Ascending aorta (tissue), 2 donors: ENCODE data around the gene SDE2. TPM values are rescaled to one million over a fixed set of nuclear protein-coding genes. Genes with fewer than 3 reads are reported as not detected.

Experiments
- DNase-seq, 2 donors: peaks; one replicate each; pipeline ENCODE4 v3.0.0-alpha.2; 2019; ENCODE audit warnings: low spot score in 2 of 2
- H3K27ac ChIP-seq, 2 donors: fragments of 200-600 bp; sonication (generic); one replicate each; pipeline ENCODE4 v1.5.1; 2016 to 2017; ENCODE audit warnings: mild to moderate bottlenecking in 1 of 2
- H3K27me3 ChIP-seq: fragments of 200-600 bp; sonication (generic); one replicate; pipeline ENCODE4 v1.5.1; 2017
- H3K36me3 ChIP-seq, 2 donors: fragments of 200-600 bp; sonication (generic); one replicate each; pipeline ENCODE4 v1.5.1; 2016
- H3K4me1 ChIP-seq, 2 donors: fragments of 200-600 bp; sonication (generic); one replicate each; pipeline ENCODE4 v1.5.1; 2016 to 2017; ENCODE audit warnings: mild to moderate bottlenecking in 1 of 2
- H3K4me3 ChIP-seq, 2 donors: fragments of 200-600 bp; sonication (generic); one replicate each; pipeline ENCODE4 v1.5.1; 2016 to 2017; ENCODE audit warnings: mild to moderate bottlenecking in 1 of 2
- H3K9me3 ChIP-seq, 2 donors: fragments of 200-600 bp; sonication (generic); one replicate each; pipeline ENCODE4 v1.5.1; 2016
- CTCF ChIP-seq, 3 experiments: fragments of 200-600 bp in 2 of 3; fragments of 450-650 bp in 1 of 3; sonication (generic) in 2 of 3; IDR thresholded peaks; one replicate each; pipeline ENCODE4 v1.5.1; 2016 to 2019; ENCODE audit warnings: antibody characterized with exemption in 3 of 3, mild to moderate bottlenecking in 1 of 3, moderate library complexity in 1 of 3
- intact Hi-C: fragments of 100-400 bp; cut with DNase I; formaldehyde crosslinking; loops from one replicate; pipeline ENCODE4 v1.15.1; 2023
- total RNA-seq: library from RNA; depleted of rRNA; stranded (reverse); fragments of >200 nt; gene quantifications from one replicate; pipeline ENCODE4 v1.1.0, GENCODE V29; 2016

SDE2 gene
- total RNA-seq, 1 donor from 2014 or later: 12.3 TPM

GRCh38 chr1:225944951-225945350, 54.2 kb downstream of the SDE2 start:
- H3K4me3 ChIP-seq: no peak overlapping the region
- no peaks in the 10 kb centered on the region for H3K36me3 ChIP-seq
- DNase-seq: no peak
- intact Hi-C loops: no loop called here
- no peaks in the 10 kb centered on the region for H3K9me3 ChIP-seq
- H3K27me3 ChIP-seq: no peaks in the 10 kb centered on the region
- TF ChIP-seq CTCF (IDR thresholded peaks at IDR 0.05): no peak
- no peak overlapping the region for H3K27ac ChIP-seq
- H3K4me1 ChIP-seq: peaks cover 8 to 18% of the 10 kb centered on the region in 2 donors

GRCh38 chr1:225944387-225944786, 54.8 kb downstream of the SDE2 start:
- intact Hi-C loops: no loop called here

GRCh38 chr1:225943582-225943981, 55.6 kb downstream of the SDE2 start:
- Histone ChIP-seq H3K27ac (no peak overlapping the region), H3K27me3 (no peaks in the 10 kb centered on the region), H3K4me3 (no peak overlapping the region), H3K9me3 (no peaks in the 10 kb centered on the region), H3K36me3 (no peaks in the 10 kb centered on the region), H3K4me1 (peaks cover 8 to 18% of the 10 kb centered on the region in 2 donors)
- intact Hi-C loops: no loop called here
- DNase-seq: no peak
- no peak for TF ChIP-seq CTCF (IDR thresholded peaks at IDR 0.05)

More at GRCh38 chr1:225944387-225944786, 54.8 kb downstream of the SDE2 start:
- TF ChIP-seq CTCF (IDR thresholded peaks at IDR 0.05): no peak
- no peak overlapping the region for H3K27ac ChIP-seq
- no peaks in the 10 kb centered on the region for H3K36me3 ChIP-seq
- DNase-seq: no peak
- H3K27me3 ChIP-seq: no peaks in the 10 kb centered on the region
- H3K9me3 ChIP-seq: no peaks in the 10 kb centered on the region
- peaks cover 8 to 18% of the 10 kb centered on the region in 2 donors for H3K4me1 ChIP-seq
- no peak overlapping the region for H3K4me3 ChIP-seq

- TF ChIP-seq CTCF (IDR thresholded peaks at IDR 0.05): no peak
- Histone ChIP-seq H3K4me3 (no peak overlapping the region), H3K4me1 (peaks cover 8 to 18% of the 10 kb centered on the region in 2 donors), H3K36me3 (no peaks in the 10 kb centered on the region), H3K27me3 (no peaks in the 10 kb centered on the region), H3K9me3 (no peaks in the 10 kb centered on the region), H3K27ac (no peak overlapping the region)
- intact Hi-C loops: no loop called here
- DNase-seq: no peak
Measured at GRCh38 chr1:225942574-225942973, 56.6 kb downstream of the SDE2 start.

- DNase-seq: no peak
- Histone ChIP-seq H3K9me3 (no peaks in the 10 kb centered on the region), H3K4me1 (peaks cover 8 to 18% of the 10 kb centered on the region in 2 donors), H3K4me3 (no peak overlapping the region), H3K27me3 (no peaks in the 10 kb centered on the region), H3K27ac (peak overlapping the region; percentile 87 to 90), H3K36me3 (no peaks in the 10 kb centered on the region)
- intact Hi-C loops: no loop called here
- no peak for TF ChIP-seq CTCF (IDR thresholded peaks at IDR 0.05)
Measured at GRCh38 chr1:225941942-225942222, 57.3 kb downstream of the SDE2 start.
